ENCODE results near the gene MYO1B.

GRCh38 chr2:191436368-191437055, 191.3 kb downstream of the MYO1B start:
- no peak for TF ChIP-seq EZH2 (IDR thresholded peaks at IDR 0.05)
- TF ChIP-seq POLR2AphosphoS5 (IDR thresholded peaks at IDR 0.05; ENCODE audit: borderline replicate concordance, low read depth, low read length), result no peak
- no peak for TF ChIP-seq FOXP2 (optimal IDR thresholded peaks at IDR 0.05; ENCODE audit: control extremely low read depth, extremely low read length, insufficient read depth)
